SU-DHL-6 (cell line): ENCODE measurements around the gene BCORL1.

Experiments used
- EZH2phosphoT487 ChIP-seq: fragments of 200-600 bp; sonication (generic), shearing (Covaris generic); conservative IDR thresholded peaks from 2 replicates; pipeline ENCODE4 v1.6.1; 2018; ENCODE audit warnings: mild to moderate bottlenecking, antibody characterized with exemption, low read length, moderate library complexity, mixed read lengths
- TF ChIP-seq, protein P1 (sequence below): fragments of 200-600 bp; sonication (generic); IDR thresholded peaks from one replicate; pipeline ENCODE4 v1.5.1; 2017; ENCODE audit warnings: antibody characterized with exemption, mild to moderate bottlenecking, low read length, moderate library complexity; ENCODE audit not compliant: insufficient read depth, poor library complexity, severe bottlenecking

DNA sequence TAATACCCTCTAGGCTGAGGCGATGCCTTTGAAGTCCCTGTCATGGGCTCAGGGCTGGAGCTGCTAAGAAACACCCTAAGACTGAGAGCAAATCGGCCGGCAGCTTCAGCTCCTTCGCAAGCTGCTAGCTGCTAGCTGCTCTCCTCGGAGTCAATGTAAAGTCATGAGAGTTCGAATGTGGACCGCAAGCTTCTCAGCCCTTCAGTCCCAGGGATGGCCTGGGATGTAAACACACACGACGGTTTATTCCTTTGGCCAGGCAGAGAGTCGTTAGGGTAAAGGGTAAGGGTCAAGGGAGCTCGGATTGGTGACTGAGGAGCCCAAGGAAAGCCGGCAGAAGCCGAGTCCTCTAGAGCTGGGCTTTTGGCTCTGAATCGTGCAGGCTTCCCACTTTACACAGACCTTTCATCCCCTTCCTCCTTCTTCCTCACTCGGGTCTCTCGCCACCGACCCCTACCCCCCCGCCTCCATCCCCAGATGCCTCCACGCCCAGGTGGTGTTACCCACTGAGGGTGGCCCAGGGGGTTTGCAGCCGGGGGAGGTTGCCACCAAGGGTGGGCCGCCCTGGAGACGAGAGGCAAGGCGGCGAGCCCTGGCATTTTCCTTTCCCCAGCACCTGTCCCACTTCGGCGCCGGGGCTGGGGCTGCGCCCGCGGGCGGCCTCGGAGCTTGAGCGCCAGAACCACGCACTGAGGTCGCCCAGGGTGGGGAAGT is 3.1 kb upstream of the BCORL1 start:
- TF ChIP-seq, protein P1, sequence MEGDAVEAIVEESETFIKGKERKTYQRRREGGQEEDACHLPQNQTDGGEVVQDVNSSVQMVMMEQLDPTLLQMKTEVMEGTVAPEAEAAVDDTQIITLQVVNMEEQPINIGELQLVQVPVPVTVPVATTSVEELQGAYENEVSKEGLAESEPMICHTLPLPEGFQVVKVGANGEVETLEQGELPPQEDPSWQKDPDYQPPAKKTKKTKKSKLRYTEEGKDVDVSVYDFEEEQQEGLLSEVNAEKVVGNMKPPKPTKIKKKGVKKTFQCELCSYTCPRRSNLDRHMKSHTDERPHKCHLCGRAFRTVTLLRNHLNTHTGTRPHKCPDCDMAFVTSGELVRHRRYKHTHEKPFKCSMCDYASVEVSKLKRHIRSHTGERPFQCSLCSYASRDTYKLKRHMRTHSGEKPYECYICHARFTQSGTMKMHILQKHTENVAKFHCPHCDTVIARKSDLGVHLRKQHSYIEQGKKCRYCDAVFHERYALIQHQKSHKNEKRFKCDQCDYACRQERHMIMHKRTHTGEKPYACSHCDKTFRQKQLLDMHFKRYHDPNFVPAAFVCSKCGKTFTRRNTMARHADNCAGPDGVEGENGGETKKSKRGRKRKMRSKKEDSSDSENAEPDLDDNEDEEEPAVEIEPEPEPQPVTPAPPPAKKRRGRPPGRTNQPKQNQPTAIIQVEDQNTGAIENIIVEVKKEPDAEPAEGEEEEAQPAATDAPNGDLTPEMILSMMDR: no peak
- no peak for TF ChIP-seq EZH2phosphoT487
